COR-L47 (cell line): ENCODE measurements around the gene GLI3.

ENCODE experiments used
- DNase-seq: peaks from one replicate; lab custom pipeline; 2025; lab: John Stamatoyannopoulos, UW

Gene GLI3

GRCh38 chr7:41971640-41972187, 265.3 kb downstream of the GLI3 start:
- DNase-seq = no peak

- no peak for DNase-seq
Measured at GRCh38 chr7:41970941-41971340, 266.1 kb downstream of the GLI3 start.

GRCh38 chr7:41969561-41970105, 267.4 kb downstream of the GLI3 start:
- no peak for DNase-seq

GRCh38 chr7:41967156-41967555, 269.9 kb downstream of the GLI3 start:
- DNase-seq = no peak

- DNase-seq = no peak
Measured at GRCh38 chr7:41965951-41966505, 271.0 kb downstream of the GLI3 start.

GRCh38 chr7:41964849-41965745, 271.9 kb downstream of the GLI3 start:
- DNase-seq = no peak

- no peak for DNase-seq
Measured at GRCh38 chr7:41964183-41964753, 272.7 kb downstream of the GLI3 start.

- DNase-seq = no peak
Measured at GRCh38 chr7:41956705-41957104, 280.3 kb downstream of the GLI3 start.

- DNase-seq = no peak
Measured at GRCh38 chr7:41955893-41956675, 280.9 kb downstream of the GLI3 start.

- DNase-seq = no peak
Measured at GRCh38 chr7:41955451-41955850, 281.6 kb downstream of the GLI3 start.

- DNase-seq = no peak
Measured at GRCh38 chr7:41954976-41955375, 282.0 kb downstream of the GLI3 start.

- DNase-seq = no peak
Measured at GRCh38 chr7:41948503-41948902, 288.5 kb downstream of the GLI3 start.

- peak; percentile 1 for DNase-seq
Measured at GRCh38 chr7:41943094-41943577, 293.9 kb downstream of the GLI3 start.

GRCh38 chr7:41942468-41943093, 294.4 kb downstream of the GLI3 start:
- no peak for DNase-seq

- peak; percentile 17 for DNase-seq
Measured at GRCh38 chr7:41940760-41941343, 296.2 kb downstream of the GLI3 start.

GRCh38 chr7:41938371-41938770, 298.6 kb downstream of the GLI3 start:
- DNase-seq = no peak

GRCh38 chr7:41933427-41933826, 303.6 kb downstream of the GLI3 start:
- no peak for DNase-seq

GRCh38 chr7:41931263-41931646, 305.8 kb downstream of the GLI3 start:
- DNase-seq = no peak

GRCh38 chr7:41930538-41931262, 306.3 kb downstream of the GLI3 start:
- no peak for DNase-seq

- DNase-seq = no peak
Measured at GRCh38 chr7:41928781-41929180, 308.2 kb downstream of the GLI3 start.
